Measurements from ENCODE around the gene BUB3.
A peak's percentile ranks its signal among the peaks of the same experiment; 100 is the strongest.

DNA sequence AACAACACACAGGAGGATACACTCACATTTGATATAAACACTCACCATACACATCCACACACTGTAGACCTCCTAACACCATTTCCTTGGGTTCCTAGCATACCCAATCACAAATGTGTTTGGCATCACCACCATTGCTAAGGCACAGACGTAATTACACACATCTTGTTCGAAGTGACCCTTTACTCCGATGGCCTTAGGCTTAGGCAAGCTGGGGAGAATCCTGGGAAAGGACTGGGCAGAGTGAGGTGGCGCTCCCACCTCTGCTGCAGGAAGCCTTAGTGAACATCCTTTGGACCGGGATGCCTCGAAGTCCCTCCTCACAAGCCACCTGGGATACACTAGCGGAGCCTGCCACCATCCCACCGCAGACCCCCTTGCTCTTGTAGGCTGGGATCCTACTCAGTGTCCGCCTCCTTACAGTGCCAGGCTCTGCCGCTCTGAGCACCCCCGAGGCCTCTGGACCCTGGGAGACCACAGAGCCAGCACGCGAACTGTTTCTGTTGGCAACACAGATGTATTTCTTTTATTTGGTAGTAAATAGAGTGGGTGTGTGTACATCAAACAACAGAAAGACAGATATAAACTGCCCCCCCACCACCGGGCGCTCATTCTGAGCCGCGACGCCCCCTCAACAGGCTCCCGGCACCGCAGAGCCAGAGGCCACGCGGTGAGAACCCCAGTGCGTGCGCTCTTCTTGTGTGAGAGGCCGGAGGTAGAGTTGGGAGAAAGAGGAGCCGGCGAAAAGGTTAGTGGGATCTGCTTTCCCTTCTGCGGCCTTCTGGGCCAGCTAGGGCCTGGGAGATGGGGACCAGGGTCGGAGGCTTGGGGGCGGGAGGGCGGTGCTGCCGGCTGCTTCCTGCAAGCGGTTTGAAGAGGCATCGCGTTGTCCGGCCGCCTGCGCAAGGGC is 12.2 kb upstream of the BUB3 start:
- TF ChIP-seq, protein P1, sequence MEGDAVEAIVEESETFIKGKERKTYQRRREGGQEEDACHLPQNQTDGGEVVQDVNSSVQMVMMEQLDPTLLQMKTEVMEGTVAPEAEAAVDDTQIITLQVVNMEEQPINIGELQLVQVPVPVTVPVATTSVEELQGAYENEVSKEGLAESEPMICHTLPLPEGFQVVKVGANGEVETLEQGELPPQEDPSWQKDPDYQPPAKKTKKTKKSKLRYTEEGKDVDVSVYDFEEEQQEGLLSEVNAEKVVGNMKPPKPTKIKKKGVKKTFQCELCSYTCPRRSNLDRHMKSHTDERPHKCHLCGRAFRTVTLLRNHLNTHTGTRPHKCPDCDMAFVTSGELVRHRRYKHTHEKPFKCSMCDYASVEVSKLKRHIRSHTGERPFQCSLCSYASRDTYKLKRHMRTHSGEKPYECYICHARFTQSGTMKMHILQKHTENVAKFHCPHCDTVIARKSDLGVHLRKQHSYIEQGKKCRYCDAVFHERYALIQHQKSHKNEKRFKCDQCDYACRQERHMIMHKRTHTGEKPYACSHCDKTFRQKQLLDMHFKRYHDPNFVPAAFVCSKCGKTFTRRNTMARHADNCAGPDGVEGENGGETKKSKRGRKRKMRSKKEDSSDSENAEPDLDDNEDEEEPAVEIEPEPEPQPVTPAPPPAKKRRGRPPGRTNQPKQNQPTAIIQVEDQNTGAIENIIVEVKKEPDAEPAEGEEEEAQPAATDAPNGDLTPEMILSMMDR (conservative IDR thresholded peaks at IDR 0.05 in 1 of 2, IDR thresholded peaks at IDR 0.05 in 1 of 2; ENCODE audit: extremely low read depth in 1 of 2, insufficient read depth in 1 of 2, low read depth in 1 of 2, low read length in 2 of 2) = no peak
- peak; percentile 81 for TF ChIP-seq EZH2 (IDR thresholded peaks at IDR 0.05; ENCODE audit: borderline replicate concordance, low read length)

All from mammary epithelial cell (primary cell).